ENCODE data around the gene OR52K1. TPM values are rescaled to one million over a fixed set of nuclear protein-coding genes. Genes with fewer than 3 reads are reported as not detected.
"Not testable (repeated sequence)": the region's sequence is repeated elsewhere in the genome, so short reads cannot be mapped to it uniquely, and the experiment has no call there.

Gene OR52K1
- total RNA-seq, 1 experiment from 2014 or later, result not detected

DNA sequence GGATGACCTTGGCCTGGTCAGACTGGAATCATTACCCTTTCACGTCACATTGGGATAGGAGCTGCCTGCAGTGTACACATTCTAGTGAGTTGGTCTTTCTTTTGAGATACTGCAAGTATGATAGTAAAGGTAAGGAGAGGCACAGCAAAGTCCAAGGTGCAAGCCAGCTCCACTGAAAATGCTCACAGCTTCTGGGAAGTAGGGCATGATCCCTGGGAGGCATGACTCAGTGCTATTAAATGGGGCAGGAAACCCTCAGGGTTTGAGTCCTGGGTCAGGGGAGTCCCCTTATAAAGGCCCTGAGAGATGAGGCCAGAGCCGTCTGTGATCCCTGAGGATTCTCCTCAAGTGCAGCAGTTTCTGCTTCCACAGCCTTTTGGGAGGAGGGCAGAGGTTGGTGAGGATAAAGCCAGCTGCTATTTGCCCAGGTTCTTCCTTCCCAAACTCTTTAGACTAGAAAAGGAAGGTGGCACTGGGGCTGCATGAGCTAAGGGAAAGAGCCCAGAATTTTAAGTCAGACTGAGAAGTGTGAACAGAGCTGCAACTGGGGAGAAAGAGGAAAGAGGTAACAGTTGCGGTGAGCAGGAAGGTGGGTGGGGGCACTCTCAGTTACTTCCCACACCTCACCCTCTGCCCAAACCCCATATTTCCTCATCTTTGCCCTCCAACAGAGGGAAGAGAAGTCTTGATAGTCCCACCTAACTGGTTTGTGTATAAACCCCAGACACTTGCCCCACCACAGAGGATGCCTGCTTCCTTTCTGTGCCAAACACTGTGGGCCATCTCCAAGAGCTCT, 14.4 kb upstream of the OR52K1 start:
- Histone ChIP-seq H3K36me3 (ENCODE audit: insufficient read depth, low read length) (no peaks in the 10 kb centered on the region), H3K9me2 (replicated peaks; ENCODE audit: insufficient read depth, low read length) (no peaks in the 10 kb centered on the region), H3K4me2 (ENCODE audit: low read depth, low read length, poor library complexity, severe bottlenecking) (no peak overlapping the region), H4K20me1 (ENCODE audit: insufficient read depth, low read depth, low read length) (no peaks in the 10 kb centered on the region), H3K27me3 (ENCODE audit: low read length) (no peaks in the 10 kb centered on the region), H3K4me1 (ENCODE audit: low read length) (no peaks in the 10 kb centered on the region), H3K79me2 (ENCODE audit: low read length) (no peaks in the 10 kb centered on the region), H3K9me3 (ENCODE audit: low read length) (no peaks in the 10 kb centered on the region), H3K4me3 (ENCODE audit: low read length) (no peak overlapping the region), H2AFZ (ENCODE audit: low read length) (no peak overlapping the region), H3K27ac (ENCODE audit: low read length) (no peak overlapping the region), H3K9ac (ENCODE audit: low read length) (no peak overlapping the region)
- peak; percentile 17 for DNase-seq

DNA sequence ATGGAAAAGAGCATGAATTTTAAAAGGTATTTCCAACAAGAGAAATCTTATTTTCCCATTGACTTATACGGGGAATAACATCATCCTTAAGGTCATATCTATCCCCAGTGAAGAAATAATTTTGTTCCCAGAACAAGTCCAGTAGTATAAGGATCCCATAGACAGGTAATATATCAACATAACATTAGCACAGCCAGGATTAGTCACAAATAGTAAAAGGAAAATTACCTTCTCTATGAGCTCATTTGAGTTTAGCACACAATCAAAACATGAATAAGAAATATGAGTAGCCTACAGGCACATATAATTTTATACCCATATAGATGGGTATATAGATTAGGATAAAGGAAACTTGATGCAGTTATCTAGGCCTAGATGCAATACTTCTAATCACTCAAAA, 2.8 kb upstream of the OR52K1 start:
- DNase-seq, result no peak
- Histone ChIP-seq H2AFZ (ENCODE audit: low read length) (no peak overlapping the region), H3K27ac (ENCODE audit: low read length) (no peak overlapping the region), H3K27me3 (ENCODE audit: low read length) (no peaks in the 10 kb centered on the region), H3K9ac (ENCODE audit: low read length) (no peak overlapping the region), H3K9me3 (ENCODE audit: low read length) (no peaks in the 10 kb centered on the region), H3K4me3 (ENCODE audit: low read length) (no peak overlapping the region), H3K4me2 (ENCODE audit: low read depth, low read length, poor library complexity, severe bottlenecking) (no peak overlapping the region), H3K36me3 (ENCODE audit: insufficient read depth, low read length) (no peaks in the 10 kb centered on the region), H4K20me1 (ENCODE audit: insufficient read depth, low read depth, low read length) (no peaks in the 10 kb centered on the region), H3K79me2 (ENCODE audit: low read length) (no peaks in the 10 kb centered on the region), H3K4me1 (ENCODE audit: low read length) (no peaks in the 10 kb centered on the region), H3K9me2 (replicated peaks; ENCODE audit: insufficient read depth, low read length) (no peaks in the 10 kb centered on the region)

DNA sequence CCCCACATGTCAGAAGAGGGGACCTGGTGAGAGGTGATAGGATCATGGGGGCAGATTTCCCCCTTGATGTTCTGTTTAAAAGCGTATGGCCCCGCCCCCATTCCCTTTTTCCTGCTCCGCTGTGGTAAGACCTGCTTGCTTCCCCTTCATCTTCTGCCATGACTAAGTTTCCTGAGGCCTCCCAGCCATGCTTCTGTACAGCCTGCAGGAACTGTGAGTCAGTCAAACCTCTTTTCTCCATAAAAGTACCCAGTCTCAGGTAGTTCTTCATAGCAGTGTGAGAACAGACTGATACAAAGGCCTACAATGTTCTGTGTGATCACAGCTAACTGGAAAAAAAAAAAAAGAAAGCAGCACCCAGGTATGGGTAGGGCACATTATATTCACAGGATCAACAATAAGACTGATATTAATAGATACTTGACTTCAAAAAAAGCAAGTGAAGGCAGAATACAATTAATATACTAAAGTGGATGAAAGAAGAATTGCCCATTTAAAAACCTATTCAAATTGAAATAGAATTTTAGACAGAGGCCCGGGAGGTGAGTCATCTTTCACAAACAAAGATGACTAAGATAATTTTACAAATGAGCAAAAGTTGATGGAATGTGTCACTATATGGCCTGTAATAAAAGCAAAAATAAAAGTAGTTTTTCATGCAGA, 1.7 kb upstream of the OR52K1 start:
- Histone ChIP-seq H4K20me1 (ENCODE audit: insufficient read depth, low read depth, low read length) (no peaks in the 10 kb centered on the region), H2AFZ (ENCODE audit: low read length) (no peak overlapping the region), H3K9me2 (replicated peaks; ENCODE audit: insufficient read depth, low read length) (no peaks in the 10 kb centered on the region), H3K9ac (ENCODE audit: low read length) (no peak overlapping the region), H3K79me2 (ENCODE audit: low read length) (no peaks in the 10 kb centered on the region), H3K36me3 (ENCODE audit: insufficient read depth, low read length) (no peaks in the 10 kb centered on the region), H3K9me3 (ENCODE audit: low read length) (no peaks in the 10 kb centered on the region), H3K27ac (ENCODE audit: low read length) (no peak overlapping the region), H3K4me2 (ENCODE audit: low read depth, low read length, poor library complexity, severe bottlenecking) (no peak overlapping the region), H3K4me3 (ENCODE audit: low read length) (no peak overlapping the region), H3K27me3 (ENCODE audit: low read length) (no peaks in the 10 kb centered on the region), H3K4me1 (ENCODE audit: low read length) (no peaks in the 10 kb centered on the region)
- DNase-seq, result no peak

- no peak overlapping the region for H3K9ac ChIP-seq (ENCODE audit: low read length)
- no peak overlapping the region for H2AFZ ChIP-seq (ENCODE audit: low read length)
- H3K9me2 ChIP-seq (replicated peaks; ENCODE audit: insufficient read depth, low read length), result no peaks in the 10 kb centered on the region
- H3K36me3 ChIP-seq (ENCODE audit: insufficient read depth, low read length), result no peaks in the 10 kb centered on the region
- H3K27me3 ChIP-seq (ENCODE audit: low read length), result no peaks in the 10 kb centered on the region
- no peak for DNase-seq
- no peak overlapping the region for H3K4me2 ChIP-seq (ENCODE audit: low read depth, low read length, poor library complexity, severe bottlenecking)
- no peaks in the 10 kb centered on the region for H3K4me1 ChIP-seq (ENCODE audit: low read length)
- no peaks in the 10 kb centered on the region for H4K20me1 ChIP-seq (ENCODE audit: insufficient read depth, low read depth, low read length)
- no peaks in the 10 kb centered on the region for H3K9me3 ChIP-seq (ENCODE audit: low read length)
- no peak overlapping the region for H3K27ac ChIP-seq (ENCODE audit: low read length)
- no peaks in the 10 kb centered on the region for H3K79me2 ChIP-seq (ENCODE audit: low read length)
- no peak overlapping the region for H3K4me3 ChIP-seq (ENCODE audit: low read length)
These were observed 1.2 kb upstream of the OR52K1 start for GRCh38 chr11:4481240-4481582.

GRCh38 chr11:4484310-4484709, 1.9 kb downstream of the OR52K1 start:
- no peaks in the 10 kb centered on the region for H3K9me3 ChIP-seq (ENCODE audit: low read length)
- H3K27ac ChIP-seq (ENCODE audit: low read length), result no peak overlapping the region
- no peaks in the 10 kb centered on the region for H3K79me2 ChIP-seq (ENCODE audit: low read length)
- H3K9ac ChIP-seq (ENCODE audit: low read length), result no peak overlapping the region
- no peak overlapping the region for H2AFZ ChIP-seq (ENCODE audit: low read length)
- no peaks in the 10 kb centered on the region for H3K4me1 ChIP-seq (ENCODE audit: low read length)
- H3K4me3 ChIP-seq (ENCODE audit: low read length), result no peak overlapping the region
- H4K20me1 ChIP-seq (ENCODE audit: insufficient read depth, low read depth, low read length), result no peaks in the 10 kb centered on the region
- H3K36me3 ChIP-seq (ENCODE audit: insufficient read depth, low read length), result no peaks in the 10 kb centered on the region
- H3K4me2 ChIP-seq (ENCODE audit: low read depth, low read length, poor library complexity, severe bottlenecking), result no peak overlapping the region
- H3K9me2 ChIP-seq (replicated peaks; ENCODE audit: insufficient read depth, low read length), result no peaks in the 10 kb centered on the region
- no peaks in the 10 kb centered on the region for H3K27me3 ChIP-seq (ENCODE audit: low read length)
- no peak for DNase-seq

DNA sequence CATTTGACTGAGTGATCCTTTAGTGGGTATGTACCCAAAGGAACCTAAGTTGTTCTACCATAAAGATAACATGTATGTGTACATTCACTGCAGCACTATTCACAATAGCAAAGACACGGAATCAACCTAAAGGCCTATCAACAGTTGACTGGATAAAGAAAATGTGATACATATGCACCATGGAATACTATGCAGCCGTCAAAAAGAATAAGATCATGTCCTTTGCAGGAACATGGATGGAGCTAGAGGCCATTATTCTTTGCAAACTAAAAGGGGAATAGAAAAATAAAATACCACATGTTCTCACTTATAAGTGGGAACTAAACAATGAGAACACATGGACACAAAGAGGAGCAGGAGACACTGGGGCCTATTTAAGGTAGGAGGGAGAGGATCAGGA, 9.0 kb downstream of the OR52K1 start:
- not testable (repeated sequence) for H3K79me2 ChIP-seq (ENCODE audit: low read length); DNase-seq; H3K9me3 ChIP-seq (ENCODE audit: low read length); H3K4me3 ChIP-seq (ENCODE audit: low read length); H3K4me2 ChIP-seq (ENCODE audit: low read depth, low read length, poor library complexity, severe bottlenecking); H3K36me3 ChIP-seq (ENCODE audit: insufficient read depth, low read length); H3K4me1 ChIP-seq (ENCODE audit: low read length); H3K9ac ChIP-seq (ENCODE audit: low read length); H3K27ac ChIP-seq (ENCODE audit: low read length); H3K27me3 ChIP-seq (ENCODE audit: low read length); H4K20me1 ChIP-seq (ENCODE audit: insufficient read depth, low read depth, low read length); H3K9me2 ChIP-seq (replicated peaks; ENCODE audit: insufficient read depth, low read length); H2AFZ ChIP-seq (ENCODE audit: low read length)

DNA sequence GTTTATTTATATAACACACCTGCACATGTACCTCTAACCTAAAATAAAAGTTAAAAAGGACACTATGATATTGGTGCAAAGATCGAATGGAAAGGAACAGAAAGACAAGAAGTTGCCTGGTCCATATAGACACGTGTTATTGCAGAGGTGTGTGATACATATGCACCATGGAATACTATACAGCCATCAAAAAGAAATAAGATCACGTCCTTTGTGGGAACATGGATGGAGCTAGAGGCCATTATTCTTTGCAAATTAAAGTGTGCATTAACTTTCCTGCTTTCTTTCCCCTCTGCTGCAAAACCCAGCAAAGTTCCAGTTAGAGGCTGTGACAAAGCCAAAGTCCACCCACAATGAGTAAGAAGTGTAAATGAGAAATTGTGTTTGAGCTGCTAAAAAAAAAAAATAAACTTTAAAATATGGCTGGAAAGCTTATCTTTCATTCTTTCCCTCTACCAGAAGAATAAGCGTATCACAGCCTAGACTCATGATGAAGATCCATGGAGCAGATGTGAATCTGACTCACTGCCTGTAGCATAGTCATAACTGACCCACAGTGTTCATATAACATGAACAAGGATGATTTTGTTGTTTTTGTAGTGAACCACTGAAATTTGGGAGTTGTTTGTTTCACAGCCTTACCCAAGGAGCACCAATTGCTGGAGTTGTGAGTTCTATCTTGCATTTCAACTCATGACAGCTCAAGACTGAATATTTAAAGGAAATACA, 9.6 kb downstream of the OR52K1 start:
- H3K4me3 ChIP-seq (ENCODE audit: low read length), result no peak overlapping the region
- no peaks in the 10 kb centered on the region for H3K79me2 ChIP-seq (ENCODE audit: low read length)
- H4K20me1 ChIP-seq (ENCODE audit: insufficient read depth, low read depth, low read length), result no peaks in the 10 kb centered on the region
- H3K36me3 ChIP-seq (ENCODE audit: insufficient read depth, low read length), result no peaks in the 10 kb centered on the region
- H3K4me2 ChIP-seq (ENCODE audit: low read depth, low read length, poor library complexity, severe bottlenecking), result no peak overlapping the region
- no peak overlapping the region for H2AFZ ChIP-seq (ENCODE audit: low read length)
- no peaks in the 10 kb centered on the region for H3K9me3 ChIP-seq (ENCODE audit: low read length)
- no peaks in the 10 kb centered on the region for H3K4me1 ChIP-seq (ENCODE audit: low read length)
- H3K9me2 ChIP-seq (replicated peaks; ENCODE audit: insufficient read depth, low read length), result no peaks in the 10 kb centered on the region
- no peaks in the 10 kb centered on the region for H3K27me3 ChIP-seq (ENCODE audit: low read length)
- no peak for DNase-seq
- H3K27ac ChIP-seq (ENCODE audit: low read length), result no peak overlapping the region
- H3K9ac ChIP-seq (ENCODE audit: low read length), result no peak overlapping the region

DNA sequence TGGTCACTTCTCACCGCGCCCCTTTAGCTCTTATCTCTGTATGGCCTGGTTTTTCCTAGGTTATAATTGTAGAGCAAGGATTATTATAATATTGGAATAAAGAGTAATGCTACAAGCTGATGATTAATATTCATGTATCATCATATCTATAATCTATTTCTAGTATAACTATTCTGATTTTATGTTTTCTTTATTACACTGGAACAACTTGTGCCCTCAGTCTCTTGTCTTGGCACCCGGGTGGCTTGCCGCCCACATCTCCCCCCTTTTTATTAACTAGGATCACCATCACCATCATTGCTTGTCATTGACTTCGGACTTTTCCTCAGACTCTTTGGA, 11.0 kb downstream of the OR52K1 start:
- no peaks in the 10 kb centered on the region for H3K4me1 ChIP-seq (ENCODE audit: low read length)
- no peaks in the 10 kb centered on the region for H3K27me3 ChIP-seq (ENCODE audit: low read length)
- H3K9me2 ChIP-seq (replicated peaks; ENCODE audit: insufficient read depth, low read length), result no peaks in the 10 kb centered on the region
- H3K4me3 ChIP-seq (ENCODE audit: low read length), result no peak overlapping the region
- no peak overlapping the region for H3K9ac ChIP-seq (ENCODE audit: low read length)
- H2AFZ ChIP-seq (ENCODE audit: low read length), result no peak overlapping the region
- no peaks in the 10 kb centered on the region for H3K9me3 ChIP-seq (ENCODE audit: low read length)
- no peak for DNase-seq
- no peak overlapping the region for H3K27ac ChIP-seq (ENCODE audit: low read length)
- H3K4me2 ChIP-seq (ENCODE audit: low read depth, low read length, poor library complexity, severe bottlenecking), result no peak overlapping the region
- H3K36me3 ChIP-seq (ENCODE audit: insufficient read depth, low read length), result no peaks in the 10 kb centered on the region
- no peaks in the 10 kb centered on the region for H4K20me1 ChIP-seq (ENCODE audit: insufficient read depth, low read depth, low read length)
- H3K79me2 ChIP-seq (ENCODE audit: low read length), result no peaks in the 10 kb centered on the region
